K562 (cell line): ENCODE results near the gene CDH6. TPM values are rescaled to one million over a fixed set of nuclear protein-coding genes. Genes with fewer than 3 reads are reported as not detected.

Source experiments
- ATAC-seq: fragments of 200-7000 bp; cut with Tn5 transposase; 3 replicates; pipeline ENCODE4 v1.9.1; 2020; ENCODE audit warnings: moderate library complexity
- BruUV-seq: library from RNA; stranded (reverse); fragments of 400-500 nt; replicated peaks from 2 replicates; lab custom pipeline; 2021; lab: Mats Ljungman, UMichigan
- CTCF ChIA-PET: fragments of 300-600 bp; formaldehyde crosslinking; extraction: SDS; loops from one replicate; lab custom pipeline; 2021; ENCODE audit warnings: low intra/inter-chr PET ratio; lab: Yijun Ruan, JAX
- POLR2A ChIA-PET: fragments of 300-600, 350-650 bp; sonication (Branson Sonifier 250); formaldehyde crosslinking; extraction: SDS; loops from one replicate; lab custom pipeline; 2021; ENCODE audit warnings: antibody characterized with exemption, inconsistent platforms; lab: Yijun Ruan, JAX
- DNase-seq, 4 experiments: peaks; one replicate each; pipeline versions ENCODE4 v3.0.0 to v3.0.0-alpha.2; 2011 to 2018; ENCODE audit warnings: low spot score in 3 of 4, mixed read lengths in 3 of 4; ENCODE audit errors: extremely low read depth in 1 of 4
- FAIRE-seq: peaks from 2 replicates; lab custom pipeline; 2011; peaks lifted over from hg19 to GRCh38; lab: Jason Lieb, UNC
- H2AFZ ChIP-seq: 2 replicates; pipeline ENCODE4 v1.6.0; 2011; ENCODE audit warnings: low read depth, low read length, control low read depth, inconsistent platforms
- H3K27ac ChIP-seq: fragments of 200-600 bp; 3 replicates; pipeline ENCODE4 v1.8.0; 2011; ENCODE audit warnings: low read depth, mild to moderate bottlenecking, control low read depth, inconsistent platforms, low read length, moderate library complexity, mixed read lengths; ENCODE audit errors: extremely low read depth
- H3K27me3 ChIP-seq, 2 experiments: fragments of 300-600 bp in 1 of 2; 2 replicates in 1 of 2; 3 replicates in 1 of 2; pipeline versions ENCODE4 v1.6.0 to v1.8.0; 2011; ENCODE audit warnings: inconsistent platforms in 2 of 2, low read length in 2 of 2, mild to moderate bottlenecking in 1 of 2, mixed read lengths in 1 of 2, moderate library complexity in 1 of 2; ENCODE audit not compliant: control insufficient read depth in 2 of 2, insufficient read depth in 2 of 2
- H3K36me3 ChIP-seq: fragments of 300-600 bp; 3 replicates; pipeline ENCODE4 v1.8.0; 2011; ENCODE audit warnings: mild to moderate bottlenecking, low read length, inconsistent platforms; ENCODE audit not compliant: control insufficient read depth, insufficient read depth
- H3K4me1 ChIP-seq, 2 experiments: fragments of 200-600 bp in 1 of 2; replicated peaks in 1 of 2; 2 replicates in 1 of 2; 3 replicates in 1 of 2; pipeline versions ENCODE4 v1.5.1 to v1.8.0; 2011; ENCODE audit warnings: inconsistent platforms in 2 of 2, low read length in 2 of 2, mild to moderate bottlenecking in 1 of 2, mixed read lengths in 1 of 2, moderate library complexity in 1 of 2; ENCODE audit not compliant: control insufficient read depth in 2 of 2, insufficient read depth in 2 of 2
- H3K4me2 ChIP-seq: 2 replicates; pipeline ENCODE4 v1.6.1; 2011; ENCODE audit warnings: low read length, control low read depth, inconsistent platforms, mixed read lengths; ENCODE audit not compliant: insufficient read depth
- H3K4me3 ChIP-seq: fragments of 200-600 bp; sonication (generic), shearing (Covaris generic); 2 replicates; pipeline ENCODE4 v1.5.1; 2016; ENCODE audit warnings: control low read depth, inconsistent platforms
- H3K79me2 ChIP-seq: fragments of 200-600 bp; 3 replicates; pipeline ENCODE4 v1.8.0; 2011; ENCODE audit warnings: low read length, inconsistent platforms; ENCODE audit not compliant: control insufficient read depth, insufficient read depth
- H3K9ac ChIP-seq, 2 experiments: 2 replicates each; pipeline versions ENCODE4 v1.6.0 to v1.6.1; 2011; ENCODE audit warnings: low read depth in 2 of 2, low read length in 2 of 2, control low read depth in 1 of 2, inconsistent platforms in 1 of 2, mild to moderate bottlenecking in 1 of 2, mixed read lengths in 1 of 2; ENCODE audit not compliant: insufficient read depth in 1 of 2
- H3K9me1 ChIP-seq: one replicate; pipeline ENCODE4 v1.6.0; 2011; ENCODE audit warnings: inconsistent platforms, mild to moderate bottlenecking, low read length, moderate library complexity; ENCODE audit not compliant: control insufficient read depth, insufficient read depth
- H3K9me3 ChIP-seq: replicated peaks from 2 replicates; pipeline ENCODE4 v1.5.1; 2011; ENCODE audit warnings: low read depth, low read length, inconsistent platforms; ENCODE audit not compliant: control insufficient read depth, insufficient read depth
- H4K20me1 ChIP-seq: replicated peaks from 2 replicates; pipeline ENCODE4 v1.6.1; 2011; ENCODE audit warnings: low read length, inconsistent platforms, mixed read lengths; ENCODE audit not compliant: control insufficient read depth, insufficient read depth
- ATF1 ChIP-seq, 2 experiments: fragments of 450-650 bp in 1 of 2; IDR thresholded peaks; 2 replicates each; pipeline ENCODE4 v1.6.1; 2016; ENCODE audit warnings: missing compliant biosample characterization in 1 of 2, missing genetic modification characterization in 1 of 2
- BCL6 ChIP-seq: fragments of 250-450 bp; sonication (Bioruptor Pico); IDR thresholded peaks from 2 replicates; pipeline ENCODE4 v1.4.0; 2020
- CSDE1 ChIP-seq, 2 experiments: fragments of 450-650 bp; IDR thresholded peaks; 2 replicates each; pipeline ENCODE4 v1.6.1; 2016; ENCODE audit warnings: mild to moderate bottlenecking in 1 of 2
- ETV6 ChIP-seq, 3 experiments: fragments of 150-350 bp in 1 of 3; sonication (generic) in 1 of 3; formaldehyde crosslinking in 1 of 3; IDR thresholded peaks; 2 replicates each; pipeline versions ENCODE4 v1.6.1 to v1.8.0; 2014 to 2022; ENCODE audit warnings: borderline replicate concordance in 2 of 3, low read depth in 2 of 3, antibody characterized with exemption in 1 of 3, low read length in 1 of 3, mild to moderate bottlenecking in 1 of 3, missing genetic modification reagents in 1 of 3
- FOXK1 ChIP-seq: sonication (generic); formaldehyde crosslinking; IDR thresholded peaks from 2 replicates; pipeline ENCODE4 v1.8.0; 2022; ENCODE audit warnings: missing genetic modification reagents, mild to moderate bottlenecking, borderline replicate concordance
- MYNN ChIP-seq, 2 experiments: sonication (generic); formaldehyde crosslinking in 1 of 2; IDR thresholded peaks; 2 replicates each; pipeline versions ENCODE4 v1.5.0 to v1.6.1; 2016 to 2020; ENCODE audit warnings: antibody characterized with exemption in 1 of 2, missing genetic modification reagents in 1 of 2
- NR4A1 ChIP-seq, 2 experiments: fragments of 250-450 bp in 1 of 2; fragments of 450-650 bp in 1 of 2; sonication (Bioruptor Pico) in 1 of 2; IDR thresholded peaks; 2 replicates each; pipeline versions ENCODE4 v1.4.0 to v1.6.1; 2016 to 2020; ENCODE audit warnings: mild to moderate bottlenecking in 2 of 2, missing compliant biosample characterization in 1 of 2, missing genetic modification characterization in 1 of 2, moderate library complexity in 1 of 2
- RBM22 ChIP-seq: fragments of 200-400 bp; formaldehyde crosslinking; IDR thresholded peaks from 2 replicates; pipeline ENCODE4 v1.6.1; 2018; ENCODE audit warnings: low read length, low read depth; ENCODE audit not compliant: poor library complexity, severe bottlenecking
- RBM34 ChIP-seq: fragments of 200-400 bp; formaldehyde crosslinking; IDR thresholded peaks from 2 replicates; pipeline ENCODE4 v1.6.1; 2018; ENCODE audit warnings: low read length, borderline replicate concordance; ENCODE audit not compliant: insufficient read depth
- TCFL5 ChIP-seq: fragments of 250-450 bp; sonication (Bioruptor Pico); conservative IDR thresholded peaks from 2 replicates; pipeline ENCODE4 v1.6.1; 2021; ENCODE audit warnings: mild to moderate bottlenecking, moderate library complexity, matching md5 sums
- TFAM ChIP-seq: fragments of 250-450 bp; sonication (Bioruptor Pico); conservative IDR thresholded peaks from 2 replicates; pipeline ENCODE4 v1.5.0; 2021; ENCODE audit warnings: mild to moderate bottlenecking, moderate library complexity
- WGBS: fragments of 100-300 bp; shearing (Covaris generic); methylation state at CpG from one replicate; pipeline ENCODE4 v1.1.6; 2016; ENCODE audit warnings: low coverage, mixed read lengths; ENCODE audit not compliant: insufficient coverage; ENCODE audit errors: missing lambda C conversion rate; 5-methylcytosine and 5-hydroxymethylcytosine counted together
- in situ Hi-C: fragments of 300-500 bp; cut with MboI; formaldehyde crosslinking; loops from 4 replicates; pipeline ENCODE4 v1.15.0; 2018; ENCODE audit warnings: inconsistent platforms, mixed read lengths
- intact Hi-C: fragments of 100-400 bp; cut with micrococcal nuclease; formaldehyde crosslinking; loops from 2 replicates; pipeline ENCODE4 v1.14.2; 2022
- polyA plus RNA-seq, 8 experiments: library from polyadenylated mRNA; depleted of rRNA in 4 of 8; stranded (reverse) in 5 of 8; unstranded in 3 of 8; fragments of >200 nt; fragmentation: Nextera tagmentation in 2 of 8; fragmentation: Illumina TruSeq in 1 of 8; extraction: Ambion mirVana in 2 of 8; extraction: Trizol in 1 of 8; gene quantifications; 2 replicates each; pipeline versions ENCODE4 v1.2.1 to v1.2.3, GENCODE V29; 2011 to 2014; ENCODE audit warnings: inconsistent platforms in 1 of 8, missing spikeins in 1 of 8
- total RNA-seq, 7 experiments: library from RNA; depleted of rRNA in 6 of 7; stranded (reverse); fragments of >200 nt in 6 of 7; fragmentation: Illumina TruSeq in 2 of 7; extraction: Trizol in 2 of 7; gene quantifications; 2 replicates each; pipeline versions ENCODE4 v1.2.1 to v1.2.3, GENCODE V29; 2011 to 2021; ENCODE audit warnings: low replicate concordance in 1 of 7
- TF ChIP-seq, protein P1 (sequence below): fragments of 450-650 bp; IDR thresholded peaks from 2 replicates; pipeline ENCODE4 v1.6.1; 2018; ENCODE audit not compliant: partially characterized antibody
- TF ChIP-seq, protein P2 (sequence below): IDR thresholded peaks from 2 replicates; pipeline ENCODE4 v1.6.1; 2016; ENCODE audit warnings: missing genetic modification characterization, missing compliant biosample characterization

Gene CDH6
- total and polyA plus RNA-seq, 9 of the 15 experiments (the other 6 are each of a cell fraction or from before 2014, with no cell fraction given) = not detected

DNA sequence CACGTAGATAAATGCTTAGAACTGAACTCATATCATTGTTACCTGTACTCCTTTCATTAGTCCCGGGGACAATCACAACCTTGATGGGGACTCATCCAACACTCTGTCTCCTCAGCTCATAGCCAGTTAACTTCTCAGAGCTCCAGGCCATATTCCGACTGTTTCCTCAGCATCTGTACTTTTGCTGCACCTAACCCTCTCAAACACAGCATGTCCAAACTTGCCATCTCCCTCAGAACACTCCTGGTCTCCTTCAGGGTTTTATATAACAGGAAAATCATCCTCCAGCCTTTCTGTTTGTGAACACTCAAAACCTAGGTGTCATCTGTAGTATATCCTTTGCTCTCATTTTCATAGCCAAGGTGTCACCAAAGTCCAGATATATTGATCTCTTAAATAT lies 150.5 kb downstream of the CDH6 start (continued):
- TF ChIP-seq, protein P1, sequence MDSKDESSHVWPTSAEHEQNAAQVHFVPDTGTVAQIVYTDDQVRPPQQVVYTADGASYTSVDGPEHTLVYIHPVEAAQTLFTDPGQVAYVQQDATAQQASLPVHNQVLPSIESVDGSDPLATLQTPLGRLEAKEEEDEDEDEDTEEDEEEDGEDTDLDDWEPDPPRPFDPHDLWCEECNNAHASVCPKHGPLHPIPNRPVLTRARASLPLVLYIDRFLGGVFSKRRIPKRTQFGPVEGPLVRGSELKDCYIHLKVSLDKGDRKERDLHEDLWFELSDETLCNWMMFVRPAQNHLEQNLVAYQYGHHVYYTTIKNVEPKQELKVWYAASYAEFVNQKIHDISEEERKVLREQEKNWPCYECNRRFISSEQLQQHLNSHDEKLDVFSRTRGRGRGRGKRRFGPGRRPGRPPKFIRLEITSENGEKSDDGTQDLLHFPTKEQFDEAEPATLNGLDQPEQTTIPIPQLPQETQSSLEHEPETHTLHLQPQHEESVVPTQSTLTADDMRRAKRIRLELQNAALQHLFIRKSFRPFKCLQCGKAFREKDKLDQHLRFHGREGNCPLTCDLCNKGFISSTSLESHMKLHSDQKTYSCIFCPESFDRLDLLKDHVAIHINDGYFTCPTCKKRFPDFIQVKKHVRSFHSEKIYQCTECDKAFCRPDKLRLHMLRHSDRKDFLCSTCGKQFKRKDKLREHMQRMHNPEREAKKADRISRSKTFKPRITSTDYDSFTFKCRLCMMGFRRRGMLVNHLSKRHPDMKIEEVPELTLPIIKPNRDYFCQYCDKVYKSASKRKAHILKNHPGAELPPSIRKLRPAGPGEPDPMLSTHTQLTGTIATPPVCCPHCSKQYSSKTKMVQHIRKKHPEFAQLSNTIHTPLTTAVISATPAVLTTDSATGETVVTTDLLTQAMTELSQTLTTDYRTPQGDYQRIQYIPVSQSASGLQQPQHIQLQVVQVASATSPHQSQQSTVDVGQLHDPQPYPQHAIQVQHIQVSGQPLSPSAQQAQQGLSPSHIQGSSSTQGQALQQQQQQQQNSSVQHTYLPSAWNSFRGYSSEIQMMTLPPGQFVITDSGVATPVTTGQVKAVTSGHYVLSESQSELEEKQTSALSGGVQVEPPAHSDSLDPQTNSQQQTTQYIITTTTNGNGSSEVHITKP = no peak
- no peak for TF ChIP-seq ETV6 (IDR thresholded peaks at IDR 0.05; ENCODE audit: borderline replicate concordance in 1 of 2, low read depth in 2 of 2, low read length in 1 of 2)
- TF ChIP-seq ETV6 (CRISPR knock-in tag; IDR thresholded peaks at IDR 0.05; ENCODE audit: borderline replicate concordance) = no peak
- no peak for TF ChIP-seq CSDE1 (IDR thresholded peaks at IDR 0.05)
- TF ChIP-seq BCL6 = no peak

DNA sequence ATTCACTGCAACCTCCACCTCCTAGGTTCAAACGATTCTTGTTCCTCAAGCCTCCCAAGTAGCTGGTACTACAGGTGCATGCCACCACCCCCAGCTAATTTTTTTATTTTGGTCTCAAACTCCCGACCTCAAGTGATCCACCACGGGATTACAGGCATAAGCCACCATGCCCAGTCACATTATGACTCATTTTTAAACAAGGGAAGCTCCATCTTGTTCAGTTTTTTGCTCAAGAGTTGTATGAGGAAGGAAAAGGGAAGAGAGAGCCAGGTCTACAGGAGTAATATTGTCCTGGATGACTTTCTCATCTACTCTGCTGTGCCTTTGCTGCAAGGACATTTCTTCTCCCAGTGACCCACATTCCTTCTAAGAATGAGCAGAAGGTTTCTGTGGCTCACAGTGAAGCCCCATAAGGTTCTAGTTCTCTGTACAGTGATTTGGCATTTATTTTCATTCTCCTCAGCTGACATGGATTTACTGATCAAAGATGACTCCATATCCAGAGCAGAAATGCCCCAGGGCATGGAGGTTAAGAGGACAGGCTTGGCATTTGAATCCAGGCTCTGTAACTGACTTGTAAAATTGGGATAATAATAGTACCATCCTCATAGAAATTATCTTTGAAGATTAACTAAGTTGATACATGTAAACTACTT lies 153.5 kb downstream of the CDH6 start:
- Histone ChIP-seq H3K4me2 (no peak overlapping the region), H3K9ac (no peak overlapping the region), H3K79me2 (no peaks in the 10 kb centered on the region), H3K27ac (no peak overlapping the region), H4K20me1 (no peaks in the 10 kb centered on the region), H3K27me3 (peaks cover 2 to 3% of the 10 kb centered on the region in 2 experiments; a peak in 1 of 5 replicates), H3K4me1 (no peaks in the 10 kb centered on the region), H3K9me1 (no peaks in the 10 kb centered on the region), H3K9me3 (no peaks in the 10 kb centered on the region), H2AFZ (no peak overlapping the region), H3K36me3 (no peaks in the 10 kb centered on the region), H3K4me3 (no peak overlapping the region)
- ATAC-seq (no peak), FAIRE-seq (no peak), DNase-seq (no peak)
- no TSS peak for BruUV-seq
- ChIA-PET CTCF (no interaction called here), POLR2A (interaction anchor here (1.1 kb wide), 1 partner anchor 13 kb away, joined by 3 read pairs; no protein-coding TSS in a partner anchor)
- in situ Hi-C loops = no loop called here
- 2% methylated on average over 3 of the region's 3 CpGs for WGBS
- intact Hi-C loops = no loop called here
- TF ChIP-seq FOXK1 (CRISPR knock-in tag) = no peak
- TF ChIP-seq MYNN (IDR thresholded peaks at IDR 0.05) = no peak
- no peak for TF ChIP-seq MYNN (CRISPR knock-in tag; IDR thresholded peaks at IDR 0.05)
- TF ChIP-seq TCFL5 = no peak
- TF ChIP-seq, protein P2, sequence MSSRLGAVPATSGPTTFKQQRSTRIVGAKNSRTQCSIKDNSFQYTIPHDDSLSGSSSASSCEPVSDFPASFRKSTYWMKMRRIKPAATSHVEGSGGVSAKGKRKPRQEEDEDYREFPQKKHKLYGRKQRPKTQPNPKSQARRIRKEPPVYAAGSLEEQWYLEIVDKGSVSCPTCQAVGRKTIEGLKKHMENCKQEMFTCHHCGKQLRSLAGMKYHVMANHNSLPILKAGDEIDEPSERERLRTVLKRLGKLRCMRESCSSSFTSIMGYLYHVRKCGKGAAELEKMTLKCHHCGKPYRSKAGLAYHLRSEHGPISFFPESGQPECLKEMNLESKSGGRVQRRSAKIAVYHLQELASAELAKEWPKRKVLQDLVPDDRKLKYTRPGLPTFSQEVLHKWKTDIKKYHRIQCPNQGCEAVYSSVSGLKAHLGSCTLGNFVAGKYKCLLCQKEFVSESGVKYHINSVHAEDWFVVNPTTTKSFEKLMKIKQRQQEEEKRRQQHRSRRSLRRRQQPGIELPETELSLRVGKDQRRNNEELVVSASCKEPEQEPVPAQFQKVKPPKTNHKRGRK (tag) = no peak
- no peak for TF ChIP-seq RBM22
- no peak for TF ChIP-seq NR4A1 (CRISPR knock-in tag; IDR thresholded peaks at IDR 0.05)
- TF ChIP-seq NR4A1 (tag; IDR thresholded peaks at IDR 0.05) = no peak
- TF ChIP-seq TFAM (CRISPR knock-in tag) = no peak
- TF ChIP-seq ATF1 (CRISPR knock-in tag; IDR thresholded peaks at IDR 0.05) = no peak
- TF ChIP-seq ATF1 (tag; IDR thresholded peaks at IDR 0.05) = no peak
- TF ChIP-seq RBM34 = no peak
